Transverse colon (tissue), 4 donors: ENCODE measurements around the gene HSD11B2.

Experiments
- POLR2AphosphoS5 ChIP-seq, 3 donors: sonication (generic); formaldehyde crosslinking; IDR thresholded peaks; one replicate each; pipeline ENCODE4 v1.6.1; 2016; ENCODE audit warnings: antibody characterized with exemption in 3 of 3
- TF ChIP-seq, protein P1 (sequence below), 5 experiments: fragments of 200-600 bp in 3 of 5; fragments of 450-650 bp in 2 of 5; sonication (generic) in 3 of 5; IDR thresholded peaks; 1 replicate in 2 of 5; 2 replicates in 3 of 5; pipeline ENCODE4 v1.5.1; 2016 to 2017; ENCODE audit warnings: antibody characterized with exemption in 5 of 5, inconsistent platforms in 3 of 5, mild to moderate bottlenecking in 2 of 5, moderate library complexity in 1 of 5

DNA sequence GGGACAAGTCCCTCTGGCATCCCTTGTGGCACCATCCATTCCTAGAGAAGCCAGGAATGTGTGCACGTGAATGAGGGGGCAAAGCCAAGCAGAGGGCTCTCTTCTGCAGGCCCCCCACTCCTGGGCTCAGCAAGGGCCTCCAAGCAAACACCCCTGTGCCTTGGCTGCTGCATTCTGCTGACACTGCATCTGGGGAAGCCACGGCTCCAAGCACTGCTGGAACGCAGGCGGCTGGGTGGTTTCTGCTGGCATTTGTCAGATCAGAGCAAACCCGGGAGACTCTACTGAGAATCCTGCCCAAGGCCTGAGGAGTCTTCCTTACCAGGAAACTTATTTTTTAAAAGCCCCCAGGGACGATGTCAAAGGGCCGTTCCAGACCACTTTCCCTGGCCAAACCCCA lies 26.7 kb downstream of the HSD11B2 start:
- TF ChIP-seq, protein P1, sequence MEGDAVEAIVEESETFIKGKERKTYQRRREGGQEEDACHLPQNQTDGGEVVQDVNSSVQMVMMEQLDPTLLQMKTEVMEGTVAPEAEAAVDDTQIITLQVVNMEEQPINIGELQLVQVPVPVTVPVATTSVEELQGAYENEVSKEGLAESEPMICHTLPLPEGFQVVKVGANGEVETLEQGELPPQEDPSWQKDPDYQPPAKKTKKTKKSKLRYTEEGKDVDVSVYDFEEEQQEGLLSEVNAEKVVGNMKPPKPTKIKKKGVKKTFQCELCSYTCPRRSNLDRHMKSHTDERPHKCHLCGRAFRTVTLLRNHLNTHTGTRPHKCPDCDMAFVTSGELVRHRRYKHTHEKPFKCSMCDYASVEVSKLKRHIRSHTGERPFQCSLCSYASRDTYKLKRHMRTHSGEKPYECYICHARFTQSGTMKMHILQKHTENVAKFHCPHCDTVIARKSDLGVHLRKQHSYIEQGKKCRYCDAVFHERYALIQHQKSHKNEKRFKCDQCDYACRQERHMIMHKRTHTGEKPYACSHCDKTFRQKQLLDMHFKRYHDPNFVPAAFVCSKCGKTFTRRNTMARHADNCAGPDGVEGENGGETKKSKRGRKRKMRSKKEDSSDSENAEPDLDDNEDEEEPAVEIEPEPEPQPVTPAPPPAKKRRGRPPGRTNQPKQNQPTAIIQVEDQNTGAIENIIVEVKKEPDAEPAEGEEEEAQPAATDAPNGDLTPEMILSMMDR (IDR thresholded peaks at IDR 0.05), result no peak
- TF ChIP-seq POLR2AphosphoS5 (IDR thresholded peaks at IDR 0.05), result no peak
